ENCODE results near the gene PRKRA.

DNA sequence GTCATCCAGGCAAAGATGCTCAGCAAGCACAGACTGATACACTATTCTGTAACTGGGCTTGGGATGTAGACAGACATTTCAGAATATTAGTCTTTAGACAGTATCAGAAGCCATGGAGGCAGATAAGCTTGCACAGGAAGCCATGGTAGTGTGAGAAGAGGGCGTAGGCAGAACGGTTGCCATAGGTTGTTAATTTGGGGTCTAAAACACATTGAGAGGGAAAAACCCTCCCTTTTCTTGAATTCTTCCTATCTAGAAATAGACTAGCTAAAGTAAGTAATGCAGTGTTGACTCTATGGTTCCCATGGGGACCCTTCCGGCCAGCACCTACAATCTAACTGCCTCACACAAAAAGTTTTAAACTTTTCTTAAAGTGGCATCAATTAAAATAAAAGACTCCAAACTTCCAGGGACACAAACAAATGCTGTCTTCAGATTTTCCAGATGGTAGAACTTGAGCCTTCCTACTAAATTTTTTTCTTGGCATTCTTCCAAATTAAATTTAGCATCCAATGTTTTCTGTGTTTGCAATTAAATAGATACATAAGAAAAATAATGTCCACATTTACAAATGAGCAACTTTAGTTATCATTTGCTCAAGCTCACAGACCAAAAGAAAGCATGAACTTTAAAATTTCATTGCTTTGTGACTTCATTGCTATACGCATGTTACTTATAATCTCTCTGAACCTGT lies 1.9 kb downstream of the PRKRA start:
- TF ChIP-seq, protein P1, sequence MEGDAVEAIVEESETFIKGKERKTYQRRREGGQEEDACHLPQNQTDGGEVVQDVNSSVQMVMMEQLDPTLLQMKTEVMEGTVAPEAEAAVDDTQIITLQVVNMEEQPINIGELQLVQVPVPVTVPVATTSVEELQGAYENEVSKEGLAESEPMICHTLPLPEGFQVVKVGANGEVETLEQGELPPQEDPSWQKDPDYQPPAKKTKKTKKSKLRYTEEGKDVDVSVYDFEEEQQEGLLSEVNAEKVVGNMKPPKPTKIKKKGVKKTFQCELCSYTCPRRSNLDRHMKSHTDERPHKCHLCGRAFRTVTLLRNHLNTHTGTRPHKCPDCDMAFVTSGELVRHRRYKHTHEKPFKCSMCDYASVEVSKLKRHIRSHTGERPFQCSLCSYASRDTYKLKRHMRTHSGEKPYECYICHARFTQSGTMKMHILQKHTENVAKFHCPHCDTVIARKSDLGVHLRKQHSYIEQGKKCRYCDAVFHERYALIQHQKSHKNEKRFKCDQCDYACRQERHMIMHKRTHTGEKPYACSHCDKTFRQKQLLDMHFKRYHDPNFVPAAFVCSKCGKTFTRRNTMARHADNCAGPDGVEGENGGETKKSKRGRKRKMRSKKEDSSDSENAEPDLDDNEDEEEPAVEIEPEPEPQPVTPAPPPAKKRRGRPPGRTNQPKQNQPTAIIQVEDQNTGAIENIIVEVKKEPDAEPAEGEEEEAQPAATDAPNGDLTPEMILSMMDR (IDR thresholded peaks at IDR 0.05) = no peak
- no peak for TF ChIP-seq POLR2A (IDR thresholded peaks at IDR 0.05)

All from body of pancreas (tissue), 4 donors.